ENCODE measurements around the gene C6orf62. TPM values are rescaled to one million over a fixed set of nuclear protein-coding genes. Genes with fewer than 3 reads are reported as not detected.

The C6orf62 gene
- total and polyA plus RNA-seq, 2 experiments from 2014 or later: 66.7 to 79.9 TPM

DNA sequence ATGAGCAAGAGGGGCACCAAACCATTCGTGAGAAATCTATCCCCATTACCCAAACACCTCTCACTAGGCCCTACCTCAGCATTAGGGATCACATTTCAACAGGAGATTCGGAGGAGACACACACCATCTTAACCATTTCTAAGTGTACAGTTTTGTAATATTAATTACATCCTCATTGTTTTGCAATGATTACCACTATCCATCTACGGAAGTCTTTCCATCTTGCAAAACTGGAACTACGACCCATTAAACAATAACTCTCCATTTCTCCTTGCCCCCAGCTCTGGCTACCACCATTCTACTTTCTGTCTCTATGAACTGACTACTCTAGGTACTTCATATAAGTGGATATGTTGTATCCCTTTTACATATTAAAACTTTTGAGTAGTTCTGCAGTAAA is 32.0 kb downstream of the C6orf62 start:
- Mint-ChIP-seq H3K36me3 (ENCODE audit: low read depth) (peaks cover 24% of the 10 kb centered on the region), H3K27ac (0 out of 2 replicates have a peak overlapping the region, but pooled peaks have one; percentile 85), H3K27me3 (ENCODE audit: insufficient read depth, low read depth, poor library complexity) (peaks cover 5% of the 10 kb centered on the region), H3K4me1 (peaks cover 37% of the 10 kb centered on the region), H3K9me3 (no peaks in the 10 kb centered on the region), H3K4me3 (no peak overlapping the region)
- Histone ChIP-seq H3F3A (replicated peaks; ENCODE audit: low read depth) (peaks cover 8% of the 10 kb centered on the region; the same call in 1 of the 2 replicates), H3K27ac (ENCODE audit: low read depth) (no peak overlapping the region), H3K4me1 (ENCODE audit: insufficient read depth) (peaks cover 17% of the 10 kb centered on the region), H3K36me3 (ENCODE audit: insufficient read depth) (no peaks in the 10 kb centered on the region; the same call in 1 of the 2 replicates), H3K9me2 (ENCODE audit: insufficient read depth) (no peaks in the 10 kb centered on the region), H3K27me3 (ENCODE audit: insufficient read depth) (no peaks in the 10 kb centered on the region), H3K4me3 (no peak overlapping the region), H3K4me2 (no peak overlapping the region), H4K20me1 (replicated peaks; ENCODE audit: insufficient read depth) (no peaks in the 10 kb centered on the region; the same call in 1 of the 2 replicates), H2AFZ (no peak overlapping the region), H3K79me2 (replicated peaks; ENCODE audit: insufficient read depth) (peaks cover 16% of the 10 kb centered on the region)
- TF ChIP-seq CREB1 (CRISPR knock-in tag; IDR thresholded peaks at IDR 0.05; ENCODE audit: low read depth): no peak
- no peak for TF ChIP-seq JUNB (IDR thresholded peaks at IDR 0.05; ENCODE audit: unreplicated experiment)
- TF ChIP-seq STAT1 (IDR thresholded peaks at IDR 0.05; ENCODE audit: unreplicated experiment): no peak
- TF ChIP-seq POLR2AphosphoS5 (IDR thresholded peaks at IDR 0.05; ENCODE audit: low read depth): no peak
- no peak for DNase-seq (ENCODE audit: low spot score)
- ATAC-seq: no peak

DNA sequence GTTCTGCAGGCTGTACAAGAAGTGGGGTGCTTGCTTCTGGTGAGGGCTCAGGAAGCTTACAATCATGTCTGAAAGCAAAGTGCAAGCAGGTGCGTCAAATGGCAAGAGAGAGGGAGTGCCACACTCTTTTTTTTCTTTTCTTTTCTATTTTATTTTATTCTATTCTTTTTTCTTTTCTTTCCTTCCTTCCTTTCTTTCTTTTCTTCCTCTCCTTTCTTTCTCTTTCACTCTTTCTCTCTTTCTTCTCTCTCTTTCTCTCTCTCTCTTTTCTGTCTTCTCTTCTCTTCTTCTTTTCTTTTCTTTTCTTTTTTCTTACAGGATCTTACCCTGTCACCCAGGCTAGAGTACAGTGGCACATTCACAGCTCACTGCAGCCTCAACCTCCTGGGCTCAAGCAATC is 32.5 kb downstream of the C6orf62 start:
- H3K36me3 ChIP-seq (ENCODE audit: insufficient read depth): no peaks in the 10 kb centered on the region; the same call in 1 of the 2 replicates
- H3K4me1 ChIP-seq (ENCODE audit: insufficient read depth): peaks cover 17% of the 10 kb centered on the region
- H3K27me3 Mint-ChIP-seq (ENCODE audit: insufficient read depth, low read depth, poor library complexity): peaks cover 5% of the 10 kb centered on the region
- no peaks in the 10 kb centered on the region for H3K9me2 ChIP-seq (ENCODE audit: insufficient read depth)
- peaks cover 40% of the 10 kb centered on the region for H3K4me1 Mint-ChIP-seq
- no peak overlapping the region for H3K4me3 ChIP-seq
- no peak overlapping the region for H3K4me3 Mint-ChIP-seq
- peaks cover 20% of the 10 kb centered on the region for H3K79me2 ChIP-seq (replicated peaks; ENCODE audit: insufficient read depth)
- peaks cover 8% of the 10 kb centered on the region; the same call in 1 of the 2 replicates for H3F3A ChIP-seq (replicated peaks; ENCODE audit: low read depth)
- no peak for DNase-seq (ENCODE audit: low spot score)
- no peaks in the 10 kb centered on the region for H4K20me1 ChIP-seq (replicated peaks; ENCODE audit: insufficient read depth)
- H2AFZ ChIP-seq: no peak overlapping the region
- no peak overlapping the region for H3K4me2 ChIP-seq
- H3K36me3 Mint-ChIP-seq (ENCODE audit: low read depth): peaks cover 29% of the 10 kb centered on the region
- H3K27ac ChIP-seq (ENCODE audit: low read depth): no peak overlapping the region
- peak overlapping the region; percentile 85; the same call in 1 of the 2 replicates for H3K27ac Mint-ChIP-seq
- no peaks in the 10 kb centered on the region; the same call in 2 of the 3 replicates for H3K9me3 Mint-ChIP-seq
- ATAC-seq: no peak
- H3K27me3 ChIP-seq (ENCODE audit: insufficient read depth): no peaks in the 10 kb centered on the region
- TF ChIP-seq JUNB (IDR thresholded peaks at IDR 0.05; ENCODE audit: unreplicated experiment) (no peak), ZNF331 (CRISPR knock-in tag; IDR thresholded peaks at IDR 0.05; ENCODE audit: low read depth) (no peak), POLR2AphosphoS5 (IDR thresholded peaks at IDR 0.05; ENCODE audit: low read depth) (no peak), EZH2phosphoT487 (IDR thresholded peaks at IDR 0.05; ENCODE audit: unreplicated experiment) (no peak), NANOG (IDR thresholded peaks at IDR 0.05; ENCODE audit: borderline replicate concordance) (no peak), CREB1 (CRISPR knock-in tag; IDR thresholded peaks at IDR 0.05; ENCODE audit: low read depth) (no peak)
- TF ChIP-seq, protein P1, sequence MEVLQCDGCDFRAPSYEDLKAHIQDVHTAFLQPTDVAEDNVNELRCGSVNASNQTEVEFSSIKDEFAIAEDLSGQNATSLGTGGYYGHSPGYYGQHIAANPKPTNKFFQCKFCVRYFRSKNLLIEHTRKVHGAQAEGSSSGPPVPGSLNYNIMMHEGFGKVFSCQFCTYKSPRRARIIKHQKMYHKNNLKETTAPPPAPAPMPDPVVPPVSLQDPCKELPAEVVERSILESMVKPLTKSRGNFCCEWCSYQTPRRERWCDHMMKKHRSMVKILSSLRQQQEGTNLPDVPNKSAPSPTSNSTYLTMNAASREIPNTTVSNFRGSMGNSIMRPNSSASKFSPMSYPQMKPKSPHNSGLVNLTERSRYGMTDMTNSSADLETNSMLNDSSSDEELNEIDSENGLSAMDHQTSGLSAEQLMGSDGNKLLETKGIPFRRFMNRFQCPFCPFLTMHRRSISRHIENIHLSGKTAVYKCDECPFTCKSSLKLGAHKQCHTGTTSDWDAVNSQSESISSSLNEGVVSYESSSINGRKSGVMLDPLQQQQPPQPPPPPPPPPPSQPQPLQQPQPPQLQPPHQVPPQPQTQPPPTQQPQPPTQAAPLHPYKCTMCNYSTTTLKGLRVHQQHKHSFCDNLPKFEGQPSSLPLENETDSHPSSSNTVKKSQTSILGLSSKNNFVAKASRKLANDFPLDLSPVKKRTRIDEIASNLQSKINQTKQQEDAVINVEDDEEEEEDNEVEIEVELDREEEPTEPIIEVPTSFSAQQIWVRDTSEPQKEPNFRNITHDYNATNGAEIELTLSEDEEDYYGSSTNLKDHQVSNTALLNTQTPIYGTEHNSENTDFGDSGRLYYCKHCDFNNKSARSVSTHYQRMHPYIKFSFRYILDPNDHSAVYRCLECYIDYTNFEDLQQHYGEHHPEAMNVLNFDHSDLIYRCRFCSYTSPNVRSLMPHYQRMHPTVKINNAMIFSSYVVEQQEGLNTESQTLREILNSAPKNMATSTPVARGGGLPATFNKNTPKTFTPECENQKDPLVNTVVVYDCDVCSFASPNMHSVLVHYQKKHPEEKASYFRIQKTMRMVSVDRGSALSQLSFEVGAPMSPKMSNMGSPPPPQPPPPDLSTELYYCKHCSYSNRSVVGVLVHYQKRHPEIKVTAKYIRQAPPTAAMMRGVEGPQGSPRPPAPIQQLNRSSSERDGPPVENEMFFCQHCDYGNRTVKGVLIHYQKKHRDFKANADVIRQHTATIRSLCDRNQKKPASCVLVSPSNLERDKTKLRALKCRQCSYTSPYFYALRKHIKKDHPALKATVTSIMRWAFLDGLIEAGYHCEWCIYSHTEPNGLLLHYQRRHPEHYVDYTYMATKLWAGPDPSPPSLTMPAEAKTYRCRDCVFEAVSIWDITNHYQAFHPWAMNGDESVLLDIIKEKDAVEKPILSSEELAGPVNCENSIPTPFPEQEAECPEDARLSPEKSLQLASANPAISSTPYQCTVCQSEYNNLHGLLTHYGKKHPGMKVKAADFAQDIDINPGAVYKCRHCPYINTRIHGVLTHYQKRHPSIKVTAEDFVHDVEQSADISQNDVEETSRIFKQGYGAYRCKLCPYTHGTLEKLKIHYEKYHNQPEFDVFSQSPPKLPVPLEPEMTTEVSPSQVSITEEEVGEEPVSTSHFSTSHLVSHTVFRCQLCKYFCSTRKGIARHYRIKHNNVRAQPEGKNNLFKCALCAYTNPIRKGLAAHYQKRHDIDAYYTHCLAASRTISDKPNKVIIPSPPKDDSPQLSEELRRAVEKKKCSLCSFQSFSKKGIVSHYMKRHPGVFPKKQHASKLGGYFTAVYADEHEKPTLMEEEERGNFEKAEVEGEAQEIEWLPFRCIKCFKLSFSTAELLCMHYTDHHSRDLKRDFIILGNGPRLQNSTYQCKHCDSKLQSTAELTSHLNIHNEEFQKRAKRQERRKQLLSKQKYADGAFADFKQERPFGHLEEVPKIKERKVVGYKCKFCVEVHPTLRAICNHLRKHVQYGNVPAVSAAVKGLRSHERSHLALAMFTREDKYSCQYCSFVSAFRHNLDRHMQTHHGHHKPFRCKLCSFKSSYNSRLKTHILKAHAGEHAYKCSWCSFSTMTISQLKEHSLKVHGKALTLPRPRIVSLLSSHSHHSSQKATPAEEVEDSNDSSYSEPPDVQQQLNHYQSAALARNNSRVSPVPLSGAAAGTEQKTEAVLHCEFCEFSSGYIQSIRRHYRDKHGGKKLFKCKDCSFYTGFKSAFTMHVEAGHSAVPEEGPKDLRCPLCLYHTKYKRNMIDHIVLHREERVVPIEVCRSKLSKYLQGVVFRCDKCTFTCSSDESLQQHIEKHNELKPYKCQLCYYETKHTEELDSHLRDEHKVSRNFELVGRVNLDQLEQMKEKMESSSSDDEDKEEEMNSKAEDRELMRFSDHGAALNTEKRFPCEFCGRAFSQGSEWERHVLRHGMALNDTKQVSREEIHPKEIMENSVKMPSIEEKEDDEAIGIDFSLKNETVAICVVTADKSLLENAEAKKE (CRISPR knock-in tag; IDR thresholded peaks at IDR 0.05): no peak
- TF ChIP-seq, protein P2, sequence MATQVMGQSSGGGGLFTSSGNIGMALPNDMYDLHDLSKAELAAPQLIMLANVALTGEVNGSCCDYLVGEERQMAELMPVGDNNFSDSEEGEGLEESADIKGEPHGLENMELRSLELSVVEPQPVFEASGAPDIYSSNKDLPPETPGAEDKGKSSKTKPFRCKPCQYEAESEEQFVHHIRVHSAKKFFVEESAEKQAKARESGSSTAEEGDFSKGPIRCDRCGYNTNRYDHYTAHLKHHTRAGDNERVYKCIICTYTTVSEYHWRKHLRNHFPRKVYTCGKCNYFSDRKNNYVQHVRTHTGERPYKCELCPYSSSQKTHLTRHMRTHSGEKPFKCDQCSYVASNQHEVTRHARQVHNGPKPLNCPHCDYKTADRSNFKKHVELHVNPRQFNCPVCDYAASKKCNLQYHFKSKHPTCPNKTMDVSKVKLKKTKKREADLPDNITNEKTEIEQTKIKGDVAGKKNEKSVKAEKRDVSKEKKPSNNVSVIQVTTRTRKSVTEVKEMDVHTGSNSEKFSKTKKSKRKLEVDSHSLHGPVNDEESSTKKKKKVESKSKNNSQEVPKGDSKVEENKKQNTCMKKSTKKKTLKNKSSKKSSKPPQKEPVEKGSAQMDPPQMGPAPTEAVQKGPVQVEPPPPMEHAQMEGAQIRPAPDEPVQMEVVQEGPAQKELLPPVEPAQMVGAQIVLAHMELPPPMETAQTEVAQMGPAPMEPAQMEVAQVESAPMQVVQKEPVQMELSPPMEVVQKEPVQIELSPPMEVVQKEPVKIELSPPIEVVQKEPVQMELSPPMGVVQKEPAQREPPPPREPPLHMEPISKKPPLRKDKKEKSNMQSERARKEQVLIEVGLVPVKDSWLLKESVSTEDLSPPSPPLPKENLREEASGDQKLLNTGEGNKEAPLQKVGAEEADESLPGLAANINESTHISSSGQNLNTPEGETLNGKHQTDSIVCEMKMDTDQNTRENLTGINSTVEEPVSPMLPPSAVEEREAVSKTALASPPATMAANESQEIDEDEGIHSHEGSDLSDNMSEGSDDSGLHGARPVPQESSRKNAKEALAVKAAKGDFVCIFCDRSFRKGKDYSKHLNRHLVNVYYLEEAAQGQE (IDR thresholded peaks at IDR 0.05; ENCODE audit: unreplicated experiment): no peak
- TF ChIP-seq, protein P3, sequence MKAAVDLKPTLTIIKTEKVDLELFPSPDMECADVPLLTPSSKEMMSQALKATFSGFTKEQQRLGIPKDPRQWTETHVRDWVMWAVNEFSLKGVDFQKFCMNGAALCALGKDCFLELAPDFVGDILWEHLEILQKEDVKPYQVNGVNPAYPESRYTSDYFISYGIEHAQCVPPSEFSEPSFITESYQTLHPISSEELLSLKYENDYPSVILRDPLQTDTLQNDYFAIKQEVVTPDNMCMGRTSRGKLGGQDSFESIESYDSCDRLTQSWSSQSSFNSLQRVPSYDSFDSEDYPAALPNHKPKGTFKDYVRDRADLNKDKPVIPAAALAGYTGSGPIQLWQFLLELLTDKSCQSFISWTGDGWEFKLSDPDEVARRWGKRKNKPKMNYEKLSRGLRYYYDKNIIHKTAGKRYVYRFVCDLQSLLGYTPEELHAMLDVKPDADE (IDR thresholded peaks at IDR 0.05): no peak
